Activated CD4-positive, alpha-beta T cell treated with anti-CD3 and anti-CD28 coated beads for 24 hours (primary cell): ENCODE data around the gene AGAP1.

ENCODE experiments used
- DNase-seq, 2 donors: peaks; one replicate each; pipeline ENCODE4 v3.0.0-alpha.2; 2020; ENCODE audit warnings: low read depth in 2 of 2

The AGAP1 gene

GRCh38 chr2:235661167-235661937, 167.5 kb downstream of the AGAP1 start:
- DNase-seq: no peak

DNA sequence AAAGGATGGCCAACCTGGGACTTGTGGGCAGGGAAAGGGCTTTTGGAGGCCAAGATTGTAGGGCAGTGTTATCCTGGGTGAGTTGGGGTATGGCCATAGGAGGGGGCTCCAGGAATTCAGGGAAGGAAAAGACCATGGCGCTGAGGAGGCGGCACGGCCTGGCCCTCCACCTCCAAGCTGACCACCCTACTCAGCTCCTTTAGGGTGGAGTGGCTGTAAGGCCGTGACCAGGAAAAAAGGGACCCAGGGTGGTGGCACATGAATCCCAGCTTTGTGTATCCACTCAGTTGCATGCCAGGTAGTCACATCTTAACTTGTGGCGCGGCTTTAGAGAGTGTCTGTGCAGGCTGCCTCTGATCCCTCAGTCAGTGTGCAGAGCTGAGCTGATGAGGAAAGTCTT, 168.1 kb downstream of the AGAP1 start:
- no peak for DNase-seq

- no peak for DNase-seq
Measured at GRCh38 chr2:235663875-235664274, 170.0 kb downstream of the AGAP1 start.

GRCh38 chr2:235665661-235666212, 171.9 kb downstream of the AGAP1 start:
- DNase-seq: no peak

- no peak for DNase-seq
Measured at GRCh38 chr2:235666213-235666781, 172.5 kb downstream of the AGAP1 start.

- DNase-seq: no peak
Measured at GRCh38 chr2:235668782-235669181, 174.9 kb downstream of the AGAP1 start.

- peak in 1 of 2 donors; percentile 18 for DNase-seq
Measured at GRCh38 chr2:235669269-235669831, 175.5 kb downstream of the AGAP1 start.

DNA sequence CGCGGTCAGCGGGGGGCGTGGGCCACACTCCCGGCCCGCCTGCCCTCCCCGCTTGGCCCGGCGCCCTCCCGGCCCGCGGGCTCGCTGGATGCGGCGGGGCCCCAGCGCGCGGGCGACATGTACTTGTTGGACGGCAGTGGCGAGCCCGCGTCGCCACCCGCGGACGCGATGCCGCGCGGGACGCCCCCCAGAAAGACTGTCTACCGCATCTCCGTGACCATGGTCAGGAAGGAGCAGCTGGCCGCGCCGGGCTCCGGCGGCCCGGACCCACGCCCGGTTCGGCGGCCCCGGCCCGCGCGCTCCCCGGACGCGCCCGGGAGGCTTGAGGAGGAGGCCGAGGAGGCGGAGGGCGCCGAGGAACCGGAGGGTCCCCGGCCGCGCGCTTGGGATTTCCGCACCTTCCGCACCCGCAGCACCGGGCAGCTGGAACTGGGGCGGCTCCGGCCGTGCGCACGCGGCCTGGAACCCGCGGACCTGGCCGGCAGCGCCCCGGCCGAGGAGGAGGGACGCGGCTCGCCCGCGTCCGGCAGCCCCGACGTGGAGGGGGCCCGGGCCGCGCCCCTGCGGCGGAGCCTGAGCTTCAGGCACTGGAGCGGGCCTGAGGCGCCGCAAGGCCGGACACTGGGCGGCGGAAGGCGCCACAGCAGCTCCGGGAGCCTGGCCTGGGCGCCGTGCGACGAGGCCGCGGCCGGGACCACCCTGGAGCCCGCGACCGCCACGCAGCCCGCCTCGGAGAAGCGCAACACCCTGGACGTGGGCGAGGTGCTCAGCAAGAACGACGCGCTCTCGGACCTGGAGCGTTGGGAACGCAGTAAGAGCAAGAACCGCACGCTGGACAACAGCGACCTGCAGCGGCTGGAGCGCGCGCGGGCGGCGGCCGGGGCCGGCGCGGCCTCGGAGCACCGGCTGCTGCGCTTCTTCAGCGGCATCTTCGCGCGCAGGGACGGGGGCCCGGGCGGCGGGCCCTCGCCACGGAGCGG, 176.4 kb downstream of the AGAP1 start:
- no peak for DNase-seq

- no peak for DNase-seq
Measured at GRCh38 chr2:235670974-235671787, 177.3 kb downstream of the AGAP1 start.

- no peak for DNase-seq
Measured at GRCh38 chr2:235672720-235673119, 178.9 kb downstream of the AGAP1 start.

DNA sequence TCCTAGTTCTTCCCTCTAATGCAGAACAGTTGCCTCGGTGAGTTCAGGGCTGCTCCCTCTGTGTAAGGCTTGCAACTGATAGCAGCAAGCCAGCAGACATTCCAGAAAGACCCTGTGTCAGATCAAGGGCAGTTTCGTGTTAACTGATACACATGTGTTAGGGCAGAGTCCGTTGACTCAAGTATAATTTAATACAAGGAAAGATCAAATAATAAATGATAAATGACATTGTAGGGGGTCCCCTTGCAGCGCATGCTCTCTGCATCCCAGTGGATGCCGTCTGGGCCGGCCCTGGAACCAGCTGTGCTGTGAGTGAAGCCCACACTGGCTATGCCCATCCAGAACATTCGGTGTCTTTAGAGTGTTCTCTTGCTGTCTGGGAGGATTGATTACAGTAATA, 180.3 kb downstream of the AGAP1 start:
- DNase-seq: no peak

DNA sequence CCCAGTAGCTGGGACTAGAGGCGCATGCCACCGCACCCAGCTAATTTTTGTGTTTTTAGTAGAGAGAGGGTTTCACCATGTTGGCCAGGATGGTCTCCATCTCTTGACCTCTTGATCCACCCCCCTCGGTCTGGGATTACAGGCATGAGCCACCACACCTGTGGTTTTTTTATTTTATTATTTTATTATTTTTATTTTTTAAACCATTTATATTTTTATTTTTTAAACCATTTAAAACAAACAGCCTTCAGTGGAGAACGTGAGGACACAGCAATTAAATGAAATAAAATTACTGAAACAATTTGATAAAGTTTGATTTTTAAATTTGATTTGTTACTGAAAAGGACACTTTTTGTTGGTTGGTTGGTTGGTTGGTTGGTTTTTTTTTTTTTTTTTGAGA, 181.0 kb downstream of the AGAP1 start:
- DNase-seq: no peak

GRCh38 chr2:235675678-235676535, 182.1 kb downstream of the AGAP1 start:
- no peak for DNase-seq

DNA sequence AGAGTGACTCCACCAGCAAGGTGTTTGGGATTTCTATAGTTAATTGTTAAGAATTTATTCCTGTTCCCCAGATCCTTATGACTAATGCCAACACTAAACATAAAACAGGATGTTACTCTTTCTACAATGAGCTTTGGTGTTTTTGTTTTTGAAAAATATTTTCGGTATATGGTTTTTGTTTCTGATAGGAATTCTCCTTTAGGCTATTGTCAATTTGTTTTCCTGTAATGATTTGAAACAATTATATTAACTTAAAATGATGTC, 182.6 kb downstream of the AGAP1 start:
- no peak for DNase-seq

GRCh38 chr2:235677276-235677788, 183.5 kb downstream of the AGAP1 start:
- no peak for DNase-seq

DNA sequence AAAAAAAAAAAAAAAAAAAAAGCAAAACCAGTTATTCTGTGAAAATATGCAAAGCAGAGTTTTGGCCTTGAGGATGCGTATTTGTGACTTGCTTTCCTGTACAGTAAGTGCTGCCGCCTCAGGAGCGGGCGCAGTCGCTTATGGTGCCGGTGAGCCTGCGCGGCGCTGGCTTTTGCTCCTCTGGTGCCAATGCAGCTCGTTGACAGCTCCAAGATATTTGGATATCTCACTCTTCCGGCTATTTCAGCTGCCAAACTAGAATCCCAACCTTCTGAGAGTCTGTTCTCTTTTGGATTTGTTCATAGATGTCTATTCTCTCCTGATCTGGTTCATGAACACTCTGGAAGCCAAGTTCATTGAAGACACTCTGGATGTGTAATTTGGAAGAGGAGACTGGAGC, 184.1 kb downstream of the AGAP1 start:
- DNase-seq: no peak

DNA sequence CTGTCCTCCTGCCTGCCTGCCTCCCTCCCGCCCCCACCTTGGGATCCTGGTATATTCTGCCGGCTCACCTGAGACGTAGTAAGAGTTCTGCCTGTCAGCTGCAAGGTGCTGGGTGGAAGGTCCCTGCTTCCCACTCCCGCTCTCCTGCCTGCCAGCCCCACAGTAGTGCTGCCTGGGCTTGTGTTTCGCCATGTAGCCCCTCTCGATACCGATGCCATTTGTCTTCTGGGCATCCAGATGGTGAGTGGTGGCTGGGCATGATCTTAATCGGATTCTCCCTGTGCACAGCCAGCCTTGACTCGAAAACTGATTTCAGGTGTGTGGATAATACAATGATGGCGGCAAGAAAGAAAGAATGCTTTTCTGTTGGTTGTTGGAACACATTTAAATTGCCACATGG, 184.9 kb downstream of the AGAP1 start:
- DNase-seq: no peak

DNA sequence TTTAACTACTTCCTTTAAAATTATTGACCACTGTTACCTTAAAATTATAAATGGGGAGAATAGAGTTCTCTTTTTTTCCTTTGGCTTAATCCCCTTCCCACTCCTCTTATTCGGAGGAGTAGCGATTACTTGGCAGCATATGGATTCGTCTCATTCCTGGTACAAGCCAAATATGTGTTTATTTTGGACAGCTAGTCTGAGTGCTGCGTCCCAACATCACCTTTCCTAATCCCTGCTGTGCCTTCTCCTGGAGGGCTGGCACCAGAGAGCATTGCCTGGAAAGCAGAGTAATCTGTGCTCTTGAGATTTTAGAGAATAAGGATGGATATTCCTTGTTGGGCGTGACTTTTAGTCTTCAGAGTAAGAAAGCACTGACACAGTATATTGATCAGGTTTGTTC, 185.6 kb downstream of the AGAP1 start:
- no peak for DNase-seq

DNA sequence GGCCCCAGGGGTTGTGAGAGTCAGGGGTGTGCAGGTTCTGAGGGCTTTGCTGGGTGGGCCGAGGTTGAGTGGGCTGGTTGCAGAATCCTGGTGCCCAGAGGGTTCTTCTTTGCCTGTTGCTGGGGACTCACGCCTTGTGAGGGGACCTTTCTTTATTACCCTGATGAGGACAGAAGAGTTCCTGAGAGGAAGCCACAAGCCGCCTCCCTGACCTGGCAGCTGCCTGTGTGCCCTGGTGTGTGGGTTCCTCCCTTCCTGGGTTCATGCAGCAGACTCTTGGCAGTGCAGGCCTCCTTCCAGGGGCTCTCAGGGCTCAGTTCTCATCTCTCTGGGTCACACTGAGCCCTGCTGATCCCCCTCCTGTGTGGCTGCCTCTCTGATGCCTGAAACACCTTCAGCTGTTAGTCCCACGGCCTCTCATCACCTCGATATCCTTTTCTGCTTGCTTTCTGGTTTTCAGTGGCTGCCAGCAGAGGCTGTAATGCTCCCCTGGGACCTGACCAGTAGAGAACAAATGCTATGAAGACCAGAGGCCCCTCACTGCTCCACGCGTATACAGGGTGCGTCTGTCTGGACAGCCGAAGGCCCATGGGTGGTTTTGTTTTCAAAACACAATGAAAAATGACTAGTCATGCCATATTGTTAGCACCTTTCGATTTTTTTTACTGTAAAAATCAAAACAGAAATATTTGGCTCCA, 191.3 kb downstream of the AGAP1 start:
- DNase-seq: no peak
